Measurements from ENCODE around the gene RNF111. TPM values are rescaled to one million over a fixed set of nuclear protein-coding genes. Genes with fewer than 3 reads are reported as not detected.

The RNF111 gene
- total RNA-seq, 1 experiment from 2014 or later: 13.3 TPM

DNA sequence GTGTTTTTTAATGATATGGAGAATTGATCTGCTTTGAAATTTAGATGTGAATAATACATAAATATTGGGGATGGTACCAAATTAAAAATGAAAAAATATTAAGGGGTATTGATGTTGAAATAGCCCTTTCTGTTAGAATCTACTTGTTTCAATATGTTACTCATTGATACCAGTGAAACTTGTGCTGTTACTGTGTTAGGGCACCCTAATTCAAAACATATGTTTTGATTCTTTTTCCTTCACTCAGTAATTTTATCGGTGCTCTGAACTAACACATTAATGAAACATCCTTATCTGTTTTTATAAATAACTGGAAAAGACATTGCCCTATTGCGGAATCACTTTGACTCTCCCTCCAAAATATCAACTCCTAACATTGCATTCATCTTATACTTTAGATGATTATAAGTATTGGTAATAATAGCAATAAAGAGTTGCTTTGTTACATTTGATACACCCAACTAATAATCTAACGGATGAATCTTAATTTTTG lies 65.5 kb downstream of the RNF111 start:
- no peak overlapping the region for H3K9ac ChIP-seq (ENCODE audit: low read length)
- H3K27me3 ChIP-seq (ENCODE audit: low read length): no peaks in the 10 kb centered on the region
- peaks cover 11% of the 10 kb centered on the region for H3K36me3 ChIP-seq (ENCODE audit: low read depth, low read length)
- H3K4me1 ChIP-seq (ENCODE audit: insufficient read depth, low read length): no peaks in the 10 kb centered on the region
- no peaks in the 10 kb centered on the region for H3F3A ChIP-seq (ENCODE audit: low read length, unreplicated experiment)
- H2AFZ ChIP-seq (ENCODE audit: low read length): no peak overlapping the region
- peaks cover 8% of the 10 kb centered on the region; the same call in 1 of the 2 replicates for H3K79me2 ChIP-seq (ENCODE audit: low read length)
- H3K9me2 ChIP-seq (replicated peaks; ENCODE audit: low read length): no peaks in the 10 kb centered on the region
- TF ChIP-seq, protein P1, sequence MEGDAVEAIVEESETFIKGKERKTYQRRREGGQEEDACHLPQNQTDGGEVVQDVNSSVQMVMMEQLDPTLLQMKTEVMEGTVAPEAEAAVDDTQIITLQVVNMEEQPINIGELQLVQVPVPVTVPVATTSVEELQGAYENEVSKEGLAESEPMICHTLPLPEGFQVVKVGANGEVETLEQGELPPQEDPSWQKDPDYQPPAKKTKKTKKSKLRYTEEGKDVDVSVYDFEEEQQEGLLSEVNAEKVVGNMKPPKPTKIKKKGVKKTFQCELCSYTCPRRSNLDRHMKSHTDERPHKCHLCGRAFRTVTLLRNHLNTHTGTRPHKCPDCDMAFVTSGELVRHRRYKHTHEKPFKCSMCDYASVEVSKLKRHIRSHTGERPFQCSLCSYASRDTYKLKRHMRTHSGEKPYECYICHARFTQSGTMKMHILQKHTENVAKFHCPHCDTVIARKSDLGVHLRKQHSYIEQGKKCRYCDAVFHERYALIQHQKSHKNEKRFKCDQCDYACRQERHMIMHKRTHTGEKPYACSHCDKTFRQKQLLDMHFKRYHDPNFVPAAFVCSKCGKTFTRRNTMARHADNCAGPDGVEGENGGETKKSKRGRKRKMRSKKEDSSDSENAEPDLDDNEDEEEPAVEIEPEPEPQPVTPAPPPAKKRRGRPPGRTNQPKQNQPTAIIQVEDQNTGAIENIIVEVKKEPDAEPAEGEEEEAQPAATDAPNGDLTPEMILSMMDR (conservative IDR thresholded peaks at IDR 0.05; ENCODE audit: low read depth, low read length): no peak
- TF ChIP-seq EZH2phosphoT487 (IDR thresholded peaks at IDR 0.05; ENCODE audit: borderline replicate concordance, low read length) (no peak), EZH2 (IDR thresholded peaks at IDR 0.05; ENCODE audit: low read length, unreplicated experiment) (no peak)
- CTCF ChIA-PET: no interaction called here
- H4K20me1 ChIP-seq (ENCODE audit: low read length): no peaks in the 10 kb centered on the region
- H3K27ac ChIP-seq (ENCODE audit: low read length): no peak overlapping the region
- H3K9me3 ChIP-seq (ENCODE audit: low read length): no peaks in the 10 kb centered on the region
- intact Hi-C loops (cut with micrococcal nuclease): no loop called here
- H3K4me3 ChIP-seq (ENCODE audit: low read length): no peak overlapping the region
- BruUV-seq (replicated peaks): no TSS peak
- no peak for ATAC-seq
- H3K4me2 ChIP-seq (ENCODE audit: low read length): no peak overlapping the region
- DNase-seq: no peak
- POLR2A ChIA-PET (ENCODE audit: unreplicated experiment): no interaction called here

DNA sequence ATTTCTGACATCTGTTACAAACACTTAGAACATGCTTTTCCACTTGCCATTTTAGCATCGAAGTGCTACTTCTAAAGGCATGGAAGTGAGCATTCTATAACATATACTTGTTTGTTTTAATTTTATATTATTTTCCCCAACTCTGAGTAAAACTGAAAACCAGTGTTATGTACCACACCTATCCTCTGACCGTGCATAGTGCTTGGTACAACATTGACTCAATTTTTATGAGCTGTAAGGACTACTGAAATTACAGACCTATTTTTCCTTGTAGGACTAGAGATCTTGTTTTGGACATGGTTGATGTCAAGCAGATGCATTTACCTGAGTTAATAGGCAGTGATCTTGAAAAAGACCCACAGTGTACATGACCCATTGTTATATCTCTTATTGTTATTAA lies 66.0 kb downstream of the RNF111 start:
- Histone ChIP-seq H3K4me2 (ENCODE audit: low read length) (no peak overlapping the region), H3K9me3 (ENCODE audit: low read length) (no peaks in the 10 kb centered on the region), H4K20me1 (ENCODE audit: low read length) (no peaks in the 10 kb centered on the region), H2AFZ (ENCODE audit: low read length) (no peak overlapping the region), H3F3A (ENCODE audit: low read length, unreplicated experiment) (no peaks in the 10 kb centered on the region), H3K4me1 (ENCODE audit: insufficient read depth, low read length) (no peaks in the 10 kb centered on the region), H3K9me2 (replicated peaks; ENCODE audit: low read length) (no peaks in the 10 kb centered on the region), H3K9ac (ENCODE audit: low read length) (no peak overlapping the region), H3K4me3 (ENCODE audit: low read length) (no peak overlapping the region), H3K79me2 (ENCODE audit: low read length) (peaks cover 6% of the 10 kb centered on the region; the same call in 1 of the 2 replicates), H3K27me3 (ENCODE audit: low read length) (no peaks in the 10 kb centered on the region), H3K27ac (ENCODE audit: low read length) (no peak overlapping the region), H3K36me3 (ENCODE audit: low read depth, low read length) (peaks cover 14% of the 10 kb centered on the region)
- intact Hi-C loops (cut with micrococcal nuclease): no loop called here
- TF ChIP-seq, protein P1 (conservative IDR thresholded peaks at IDR 0.05; ENCODE audit: low read depth, low read length): no peak
- TF ChIP-seq EZH2phosphoT487 (IDR thresholded peaks at IDR 0.05; ENCODE audit: borderline replicate concordance, low read length) (no peak), EZH2 (IDR thresholded peaks at IDR 0.05; ENCODE audit: low read length, unreplicated experiment) (no peak)
- BruUV-seq (replicated peaks): no TSS peak
- ATAC-seq (no peak), DNase-seq (no peak)
- ChIA-PET CTCF (no interaction called here), POLR2A (ENCODE audit: unreplicated experiment) (interaction anchor here (0.6 kb wide), 2 partner anchors 319 to 377 kb away, joined by 4 read pairs; partner anchors contain the start of gene MYO1E)

DNA sequence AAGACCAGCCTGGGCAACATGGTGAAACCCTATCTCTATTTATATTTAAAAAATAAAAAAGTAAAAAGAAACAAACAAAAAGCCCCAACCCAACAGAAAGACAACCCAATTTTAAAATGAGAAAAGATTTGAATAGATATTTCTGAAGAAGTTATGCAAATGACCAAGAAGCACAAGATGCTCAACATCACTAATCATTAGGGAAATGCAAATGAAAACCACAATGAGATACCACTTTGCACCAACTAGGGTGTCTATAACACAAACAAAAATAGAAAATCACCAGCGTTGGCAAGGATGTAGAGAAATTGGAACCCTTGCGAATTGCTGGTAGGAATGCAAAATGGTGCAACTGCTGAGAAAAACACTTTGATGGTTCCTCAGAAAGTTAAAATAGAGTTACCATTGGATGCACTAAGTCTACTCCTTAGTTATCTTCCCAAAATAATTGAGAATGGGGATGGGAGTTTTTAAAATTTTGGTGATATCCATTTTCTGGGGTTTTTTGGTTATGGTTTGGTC lies 71.7 kb downstream of the RNF111 start:
- ATAC-seq (no peak), DNase-seq (no peak)
- intact Hi-C loops (cut with micrococcal nuclease): no loop called here
- H3K36me3 ChIP-seq (ENCODE audit: low read depth, low read length): peaks cover 26% of the 10 kb centered on the region
- no peak overlapping the region for H3K27ac ChIP-seq (ENCODE audit: low read length)
- H2AFZ ChIP-seq (ENCODE audit: low read length): no peak overlapping the region
- BruUV-seq (replicated peaks): no TSS peak
- H3K9me3 ChIP-seq (ENCODE audit: low read length): no peaks in the 10 kb centered on the region
- no peaks in the 10 kb centered on the region for H3K9me2 ChIP-seq (replicated peaks; ENCODE audit: low read length)
- CTCF ChIA-PET: no interaction called here
- TF ChIP-seq EZH2 (IDR thresholded peaks at IDR 0.05; ENCODE audit: low read length, unreplicated experiment) (no peak), EZH2phosphoT487 (IDR thresholded peaks at IDR 0.05; ENCODE audit: borderline replicate concordance, low read length) (no peak)
- TF ChIP-seq, protein P1 (conservative IDR thresholded peaks at IDR 0.05; ENCODE audit: low read depth, low read length): no peak
- H3F3A ChIP-seq (ENCODE audit: low read length, unreplicated experiment): no peaks in the 10 kb centered on the region
- H3K79me2 ChIP-seq (ENCODE audit: low read length): no peaks in the 10 kb centered on the region
- no peaks in the 10 kb centered on the region for H3K27me3 ChIP-seq (ENCODE audit: low read length)
- H3K4me1 ChIP-seq (ENCODE audit: insufficient read depth, low read length): no peaks in the 10 kb centered on the region
- H3K4me2 ChIP-seq (ENCODE audit: low read length): no peak overlapping the region
- POLR2A ChIA-PET (ENCODE audit: unreplicated experiment): no interaction called here
- no peak overlapping the region for H3K4me3 ChIP-seq (ENCODE audit: low read length)
- no peak overlapping the region for H3K9ac ChIP-seq (ENCODE audit: low read length)
- no peaks in the 10 kb centered on the region for H4K20me1 ChIP-seq (ENCODE audit: low read length)
